ENCODE results near the gene TPD52L1. TPM values are rescaled to one million over a fixed set of nuclear protein-coding genes. Genes with fewer than 3 reads are reported as not detected.

The TPD52L1 gene
- total and polyA plus RNA-seq, 2 of the 13 experiments (the other 11 are each of a cell fraction or from before 2014, with no cell fraction given), result 0.49 to 0.53 TPM

GRCh38 chr6:125208625-125209249, 55.2 kb downstream of the TPD52L1 start:
- ChIA-PET POLR2A (no interaction called here), CTCF (ENCODE audit: low intra/inter-chr PET ratio, low total read pairs) (no interaction called here)
- no peak overlapping the region for H2AFZ ChIP-seq (ENCODE audit: low read length)
- no peak overlapping the region for H3K9ac ChIP-seq (ENCODE audit: insufficient read depth, low read depth, low read length)
- 8% methylated on average over 5 of the region's 5 CpGs for WGBS (ENCODE audit: low lambda C conversion rate)
- no peaks in the 10 kb centered on the region for H4K20me1 ChIP-seq (ENCODE audit: insufficient read depth, low read length)
- no peaks in the 10 kb centered on the region for H3K9me3 ChIP-seq (ENCODE audit: low read length)
- DNase-seq (ENCODE audit: low spot score) (no peak), ATAC-seq (no peak), FAIRE-seq (no peak)
- H3K27me3 ChIP-seq (ENCODE audit: control insufficient read depth in 1 of 2, insufficient read depth in 2 of 2, low read length in 2 of 2), result no peaks in the 10 kb centered on the region
- no peaks in the 10 kb centered on the region for H3K36me3 ChIP-seq (replicated peaks in 1 of 2; ENCODE audit: control insufficient read depth in 1 of 2, insufficient read depth in 2 of 2, low read length in 2 of 2)
- no peaks in the 10 kb centered on the region for H3K4me1 ChIP-seq (ENCODE audit: insufficient read depth, low read length)
- intact Hi-C loops (cut with micrococcal nuclease; ENCODE audit: unreplicated experiment), result no loop called here
- in situ Hi-C loops (cut with HindIII; ENCODE audit: extremely low pct_ligation_motif_present, low pct_unique_long_range_greater_than_20kb), result no loop called here
- no peak overlapping the region for H3K27ac ChIP-seq (ENCODE audit: extremely low read length, insufficient read depth, low read length)
- no peak overlapping the region for H3K4me2 ChIP-seq (ENCODE audit: low read depth, low read length)
- no TSS peak for BruUV-seq (replicated peaks)
- no peak overlapping the region for H3K4me3 ChIP-seq (replicated peaks in 1 of 3; ENCODE audit: insufficient read depth in 1 of 3, low read depth in 2 of 3, low read length in 3 of 3)
- no peaks in the 10 kb centered on the region for H3K79me2 ChIP-seq (ENCODE audit: insufficient read depth, low read length)
- TF ChIP-seq, protein P1, sequence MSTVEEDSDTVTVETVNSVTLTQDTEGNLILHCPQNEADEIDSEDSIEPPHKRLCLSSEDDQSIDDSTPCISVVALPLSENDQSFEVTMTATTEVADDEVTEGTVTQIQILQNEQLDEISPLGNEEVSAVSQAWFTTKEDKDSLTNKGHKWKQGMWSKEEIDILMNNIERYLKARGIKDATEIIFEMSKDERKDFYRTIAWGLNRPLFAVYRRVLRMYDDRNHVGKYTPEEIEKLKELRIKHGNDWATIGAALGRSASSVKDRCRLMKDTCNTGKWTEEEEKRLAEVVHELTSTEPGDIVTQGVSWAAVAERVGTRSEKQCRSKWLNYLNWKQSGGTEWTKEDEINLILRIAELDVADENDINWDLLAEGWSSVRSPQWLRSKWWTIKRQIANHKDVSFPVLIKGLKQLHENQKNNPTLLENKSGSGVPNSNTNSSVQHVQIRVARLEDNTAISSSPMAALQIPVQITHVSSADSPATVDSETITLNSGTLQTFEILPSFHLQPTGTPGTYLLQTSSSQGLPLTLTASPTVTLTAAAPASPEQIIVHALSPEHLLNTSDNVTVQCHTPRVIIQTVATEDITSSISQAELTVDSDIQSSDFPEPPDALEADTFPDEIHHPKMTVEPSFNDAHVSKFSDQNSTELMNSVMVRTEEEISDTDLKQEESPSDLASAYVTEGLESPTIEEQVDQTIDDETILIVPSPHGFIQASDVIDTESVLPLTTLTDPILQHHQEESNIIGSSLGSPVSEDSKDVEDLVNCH (CRISPR knock-in tag; IDR thresholded peaks at IDR 0.05), result no peak
- no peak for TF ChIP-seq CEBPB (IDR thresholded peaks at IDR 0.05; ENCODE audit: borderline replicate concordance, low read depth, low read length)
- TF ChIP-seq ZNF772 (CRISPR knock-in tag; IDR thresholded peaks at IDR 0.05), result no peak
- TF ChIP-seq ZNF235 (CRISPR knock-in tag; IDR thresholded peaks at IDR 0.05; ENCODE audit: borderline replicate concordance), result no peak
- TF ChIP-seq ZNF383 (CRISPR knock-in tag; IDR thresholded peaks at IDR 0.05; ENCODE audit: borderline replicate concordance), result no peak
- no peak for TF ChIP-seq JARID2 (CRISPR knock-in tag; IDR thresholded peaks at IDR 0.05; ENCODE audit: insufficient replicate concordance)
- no peak for TF ChIP-seq RXRB (CRISPR knock-in tag; IDR thresholded peaks at IDR 0.05; ENCODE audit: borderline replicate concordance)
- no peak for TF ChIP-seq NR2F1 (CRISPR knock-in tag; IDR thresholded peaks at IDR 0.05)
- TF ChIP-seq, protein P2, sequence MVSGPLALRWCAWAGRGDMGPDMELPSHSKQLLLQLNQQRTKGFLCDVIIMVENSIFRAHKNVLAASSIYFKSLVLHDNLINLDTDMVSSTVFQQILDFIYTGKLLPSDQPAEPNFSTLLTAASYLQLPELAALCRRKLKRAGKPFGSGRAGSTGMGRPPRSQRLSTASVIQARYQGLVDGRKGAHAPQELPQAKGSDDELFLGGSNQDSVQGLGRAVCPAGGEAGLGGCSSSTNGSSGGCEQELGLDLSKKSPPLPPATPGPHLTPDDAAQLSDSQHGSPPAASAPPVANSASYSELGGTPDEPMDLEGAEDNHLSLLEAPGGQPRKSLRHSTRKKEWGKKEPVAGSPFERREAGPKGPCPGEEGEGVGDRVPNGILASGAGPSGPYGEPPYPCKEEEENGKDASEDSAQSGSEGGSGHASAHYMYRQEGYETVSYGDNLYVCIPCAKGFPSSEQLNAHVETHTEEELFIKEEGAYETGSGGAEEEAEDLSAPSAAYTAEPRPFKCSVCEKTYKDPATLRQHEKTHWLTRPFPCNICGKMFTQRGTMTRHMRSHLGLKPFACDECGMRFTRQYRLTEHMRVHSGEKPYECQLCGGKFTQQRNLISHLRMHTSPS (CRISPR knock-in tag; IDR thresholded peaks at IDR 0.05; ENCODE audit: low read depth), result no peak
- TF ChIP-seq ZEB1 (IDR thresholded peaks at IDR 0.05; ENCODE audit: insufficient replicate concordance, low read depth), result no peak
- TF ChIP-seq ZFP1 (CRISPR knock-in tag; IDR thresholded peaks at IDR 0.05), result no peak
- TF ChIP-seq ZNF431 (CRISPR knock-in tag; IDR thresholded peaks at IDR 0.05; ENCODE audit: borderline replicate concordance, low read depth), result no peak
- TF ChIP-seq, protein P3, sequence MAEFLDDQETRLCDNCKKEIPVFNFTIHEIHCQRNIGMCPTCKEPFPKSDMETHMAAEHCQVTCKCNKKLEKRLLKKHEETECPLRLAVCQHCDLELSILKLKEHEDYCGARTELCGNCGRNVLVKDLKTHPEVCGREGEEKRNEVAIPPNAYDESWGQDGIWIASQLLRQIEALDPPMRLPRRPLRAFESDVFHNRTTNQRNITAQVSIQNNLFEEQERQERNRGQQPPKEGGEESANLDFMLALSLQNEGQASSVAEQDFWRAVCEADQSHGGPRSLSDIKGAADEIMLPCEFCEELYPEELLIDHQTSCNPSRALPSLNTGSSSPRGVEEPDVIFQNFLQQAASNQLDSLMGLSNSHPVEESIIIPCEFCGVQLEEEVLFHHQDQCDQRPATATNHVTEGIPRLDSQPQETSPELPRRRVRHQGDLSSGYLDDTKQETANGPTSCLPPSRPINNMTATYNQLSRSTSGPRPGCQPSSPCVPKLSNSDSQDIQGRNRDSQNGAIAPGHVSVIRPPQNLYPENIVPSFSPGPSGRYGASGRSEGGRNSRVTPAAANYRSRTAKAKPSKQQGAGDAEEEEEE (CRISPR knock-in tag; IDR thresholded peaks at IDR 0.05; ENCODE audit: borderline replicate concordance), result no peak
- no peak for TF ChIP-seq KLF12 (CRISPR knock-in tag; IDR thresholded peaks at IDR 0.05; ENCODE audit: borderline replicate concordance)
- TF ChIP-seq RNF2 (conservative IDR thresholded peaks at IDR 0.05; ENCODE audit: low read depth), result no peak
- TF ChIP-seq, protein P4, sequence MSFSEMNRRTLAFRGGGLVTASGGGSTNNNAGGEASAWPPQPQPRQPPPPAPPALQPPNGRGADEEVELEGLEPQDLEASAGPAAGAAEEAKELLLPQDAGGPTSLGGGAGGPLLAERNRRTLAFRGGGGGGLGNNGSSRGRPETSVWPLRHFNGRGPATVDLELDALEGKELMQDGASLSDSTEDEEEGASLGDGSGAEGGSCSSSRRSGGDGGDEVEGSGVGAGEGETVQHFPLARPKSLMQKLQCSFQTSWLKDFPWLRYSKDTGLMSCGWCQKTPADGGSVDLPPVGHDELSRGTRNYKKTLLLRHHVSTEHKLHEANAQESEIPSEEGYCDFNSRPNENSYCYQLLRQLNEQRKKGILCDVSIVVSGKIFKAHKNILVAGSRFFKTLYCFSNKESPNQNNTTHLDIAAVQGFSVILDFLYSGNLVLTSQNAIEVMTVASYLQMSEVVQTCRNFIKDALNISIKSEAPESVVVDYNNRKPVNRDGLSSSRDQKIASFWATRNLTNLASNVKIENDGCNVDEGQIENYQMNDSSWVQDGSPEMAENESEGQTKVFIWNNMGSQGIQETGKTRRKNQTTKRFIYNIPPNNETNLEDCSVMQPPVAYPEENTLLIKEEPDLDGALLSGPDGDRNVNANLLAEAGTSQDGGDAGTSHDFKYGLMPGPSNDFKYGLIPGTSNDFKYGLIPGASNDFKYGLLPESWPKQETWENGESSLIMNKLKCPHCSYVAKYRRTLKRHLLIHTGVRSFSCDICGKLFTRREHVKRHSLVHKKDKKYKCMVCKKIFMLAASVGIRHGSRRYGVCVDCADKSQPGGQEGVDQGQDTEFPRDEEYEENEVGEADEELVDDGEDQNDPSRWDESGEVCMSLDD (CRISPR knock-in tag; IDR thresholded peaks at IDR 0.05; ENCODE audit: borderline replicate concordance), result no peak
